ENCODE data around the gene BST1. TPM values are rescaled to one million over a fixed set of nuclear protein-coding genes. Genes with fewer than 3 reads are reported as not detected.

Gene BST1
- total RNA-seq, 1 donor from 2014 or later: 5.2 TPM

DNA sequence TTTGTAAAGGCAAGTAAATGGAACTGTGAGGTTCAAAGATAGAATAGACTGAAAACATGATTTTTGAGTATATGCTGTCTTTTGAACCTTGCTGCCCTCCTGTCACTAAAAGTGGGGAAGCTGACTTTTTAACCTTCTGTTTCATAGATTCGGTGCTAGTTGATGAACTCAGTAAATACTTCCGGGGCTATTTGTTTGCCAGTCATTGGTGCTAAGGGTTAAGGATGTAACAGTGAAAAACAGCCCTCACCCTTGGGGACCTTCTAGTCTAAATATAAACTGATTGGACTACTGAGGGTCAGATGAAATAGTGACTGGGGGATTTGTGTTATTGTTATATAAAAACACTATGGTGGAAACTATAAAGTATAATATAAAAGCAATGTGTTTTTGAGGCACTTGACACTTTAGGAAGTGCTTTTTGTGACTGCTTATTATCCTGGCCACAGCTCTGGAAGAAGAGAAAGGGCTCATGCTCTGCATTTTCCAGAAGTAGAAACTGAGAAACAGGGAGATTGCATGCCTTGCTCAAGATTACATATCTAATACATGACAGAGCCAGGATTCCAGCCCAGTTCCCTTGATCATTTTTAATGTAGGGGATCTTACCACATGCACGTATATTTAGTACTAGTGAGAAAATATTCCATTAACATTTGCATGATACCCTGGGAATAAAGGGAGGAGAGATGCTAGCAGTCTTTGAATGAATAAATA, 3.9 kb downstream of the BST1 start:
- no peak overlapping the region for H3K9ac ChIP-seq (ENCODE audit: low read depth in 1 of 3, low read length in 3 of 3)
- H3K27ac ChIP-seq (ENCODE audit: low read depth, low read length): no peak overlapping the region

DNA sequence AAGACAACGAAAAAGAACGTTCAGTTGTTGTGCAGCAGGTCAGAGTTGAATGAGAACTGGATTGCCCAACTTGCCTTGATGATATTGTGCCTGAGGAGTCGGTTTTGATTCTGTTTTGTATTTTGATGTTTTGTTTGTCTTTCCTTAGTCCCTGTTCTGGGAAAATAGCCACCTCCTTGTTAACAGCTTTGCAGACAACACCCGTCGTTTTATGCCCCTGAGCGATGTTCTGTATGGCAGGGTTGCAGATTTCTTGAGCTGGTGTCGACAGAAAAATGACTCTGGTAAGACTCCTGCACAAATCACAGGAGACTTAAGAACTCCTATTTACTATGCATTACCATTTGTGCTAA, 4.5 kb downstream of the BST1 start:
- Histone ChIP-seq H3K27me3 (ENCODE audit: control insufficient read depth in 3 of 3, insufficient read depth in 3 of 3, low read length in 3 of 3) (peaks cover 3 to 8% (median 3%) of the 10 kb centered on the region in 3 donors), H3K9ac (ENCODE audit: low read depth in 1 of 3, low read length in 3 of 3) (no peak overlapping the region), H3K4me1 (ENCODE audit: control insufficient read depth in 3 of 3, insufficient read depth in 3 of 3, low read length in 3 of 3) (peaks cover 3 to 7% (median 4%) of the 10 kb centered on the region in 3 donors), H3K4me3 (ENCODE audit: low read length in 3 of 3) (no peak overlapping the region), H3K27ac (ENCODE audit: low read depth, low read length) (no peak overlapping the region), H3K36me3 (ENCODE audit: control insufficient read depth in 3 of 3, insufficient read depth in 3 of 3, low read length in 3 of 3) (no peaks in the 10 kb centered on the region), H3K9me3 (ENCODE audit: control insufficient read depth in 3 of 3, low read length in 3 of 3) (no peaks in the 10 kb centered on the region)

More for the DNA sequence above, 3.9 kb downstream of the BST1 start:
- Histone ChIP-seq H3K4me3 (ENCODE audit: low read length in 3 of 3) (no peak overlapping the region), H3K27me3 (ENCODE audit: control insufficient read depth in 3 of 3, insufficient read depth in 3 of 3, low read length in 3 of 3) (peaks cover 3 to 9% (median 5%) of the 10 kb centered on the region in 3 donors), H3K36me3 (ENCODE audit: control insufficient read depth in 3 of 3, insufficient read depth in 3 of 3, low read length in 3 of 3) (no peaks in the 10 kb centered on the region), H3K4me1 (ENCODE audit: control insufficient read depth in 3 of 3, insufficient read depth in 3 of 3, low read length in 3 of 3) (peaks cover 3 to 8% (median 4%) of the 10 kb centered on the region in 3 donors), H3K9me3 (ENCODE audit: control insufficient read depth in 3 of 3, low read length in 3 of 3) (no peaks in the 10 kb centered on the region)

DNA sequence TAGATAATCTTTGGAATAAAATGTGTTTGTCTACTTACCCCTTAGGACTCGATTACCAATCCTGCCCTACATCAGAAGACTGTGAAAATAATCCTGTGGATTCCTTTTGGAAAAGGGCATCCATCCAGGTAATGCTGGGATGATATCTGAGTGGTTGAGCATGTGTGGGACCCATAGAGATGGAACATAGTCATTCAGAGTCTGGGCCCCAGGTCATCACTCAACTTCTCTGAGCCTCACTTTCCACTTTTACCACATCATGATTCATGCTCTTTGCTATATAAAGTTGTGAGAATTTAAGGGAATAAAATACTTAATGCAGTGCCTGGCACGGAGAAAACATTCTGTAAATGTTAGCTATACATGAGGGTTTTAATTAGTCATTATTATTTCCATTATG, 8.9 kb downstream of the BST1 start:
- no peak overlapping the region for H3K27ac ChIP-seq (ENCODE audit: low read depth, low read length)
- H3K9me3 ChIP-seq (ENCODE audit: control insufficient read depth in 3 of 3, low read length in 3 of 3): no peaks in the 10 kb centered on the region
- no peaks in the 10 kb centered on the region for H3K36me3 ChIP-seq (ENCODE audit: control insufficient read depth in 3 of 3, insufficient read depth in 3 of 3, low read length in 3 of 3)
- no peaks in the 10 kb centered on the region for H3K27me3 ChIP-seq (ENCODE audit: control insufficient read depth in 3 of 3, insufficient read depth in 3 of 3, low read length in 3 of 3)
- no peak overlapping the region for H3K4me3 ChIP-seq (ENCODE audit: low read length in 3 of 3)
- H3K9ac ChIP-seq (ENCODE audit: low read depth in 1 of 3, low read length in 3 of 3): no peak overlapping the region
- H3K4me1 ChIP-seq (ENCODE audit: control insufficient read depth in 3 of 3, insufficient read depth in 3 of 3, low read length in 3 of 3): no peaks in the 10 kb centered on the region

DNA sequence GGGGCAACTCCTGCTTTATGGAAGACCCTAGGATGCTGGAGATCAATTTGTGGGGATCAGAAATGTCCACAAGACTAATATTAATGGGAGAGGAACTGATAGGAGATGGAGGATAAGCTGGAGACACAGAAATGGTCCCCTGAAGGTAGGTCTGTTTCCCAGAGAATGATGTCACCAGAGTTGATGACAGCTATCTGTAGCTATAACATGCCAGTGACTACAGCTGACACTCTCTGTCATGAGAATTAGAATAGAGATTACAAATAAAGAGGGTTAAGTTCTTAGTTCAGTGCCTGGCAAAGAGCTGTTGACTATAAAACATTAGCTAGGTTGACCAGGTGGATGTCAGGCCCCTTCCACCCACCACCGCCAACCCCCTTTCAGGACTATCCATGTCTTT, 9.3 kb downstream of the BST1 start:
- Histone ChIP-seq H3K4me3 (ENCODE audit: low read length in 3 of 3) (no peak overlapping the region), H3K9me3 (ENCODE audit: control insufficient read depth in 3 of 3, low read length in 3 of 3) (no peaks in the 10 kb centered on the region), H3K36me3 (ENCODE audit: control insufficient read depth in 3 of 3, insufficient read depth in 3 of 3, low read length in 3 of 3) (no peaks in the 10 kb centered on the region)

DNA sequence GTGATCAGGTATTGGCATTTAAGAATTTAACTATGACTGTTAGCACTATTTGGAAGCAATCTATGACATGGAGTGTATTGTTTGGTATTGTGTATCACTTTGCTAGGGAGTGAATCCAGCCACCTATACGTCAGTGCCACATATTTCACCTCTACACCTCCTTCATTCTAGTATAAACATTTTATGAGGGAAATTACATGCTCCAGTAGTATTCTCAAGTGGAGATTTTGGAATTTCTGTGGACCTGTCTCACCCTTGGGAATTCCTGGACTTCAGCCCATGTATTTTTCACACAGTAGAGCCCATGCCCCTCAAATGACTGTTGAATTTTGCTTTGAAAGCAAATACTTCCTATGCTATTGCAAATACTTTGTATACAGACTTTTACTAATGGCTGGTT, 11.3 kb downstream of the BST1 start:
- Histone ChIP-seq H3K9me3 (ENCODE audit: control insufficient read depth in 3 of 3, low read length in 3 of 3) (no peaks in the 10 kb centered on the region), H3K27me3 (ENCODE audit: control insufficient read depth in 3 of 3, insufficient read depth in 3 of 3, low read length in 3 of 3) (no peaks in the 10 kb centered on the region), H3K4me3 (ENCODE audit: low read length in 3 of 3) (no peak overlapping the region), H3K9ac (ENCODE audit: low read depth in 1 of 3, low read length in 3 of 3) (no peak overlapping the region), H3K4me1 (ENCODE audit: control insufficient read depth in 3 of 3, insufficient read depth in 3 of 3, low read length in 3 of 3) (no peaks in the 10 kb centered on the region), H3K36me3 (ENCODE audit: control insufficient read depth in 3 of 3, insufficient read depth in 3 of 3, low read length in 3 of 3) (peaks cover 0 to 2% (median 0%) of the 10 kb centered on the region in 3 donors), H3K27ac (ENCODE audit: low read depth, low read length) (no peak overlapping the region)

More for the DNA sequence above, 9.3 kb downstream of the BST1 start:
- Histone ChIP-seq H3K4me1 (ENCODE audit: control insufficient read depth in 3 of 3, insufficient read depth in 3 of 3, low read length in 3 of 3) (no peaks in the 10 kb centered on the region), H3K27ac (ENCODE audit: low read depth, low read length) (no peak overlapping the region), H3K27me3 (ENCODE audit: control insufficient read depth in 3 of 3, insufficient read depth in 3 of 3, low read length in 3 of 3) (no peaks in the 10 kb centered on the region), H3K9ac (ENCODE audit: low read depth in 1 of 3, low read length in 3 of 3) (no peak overlapping the region)

DNA sequence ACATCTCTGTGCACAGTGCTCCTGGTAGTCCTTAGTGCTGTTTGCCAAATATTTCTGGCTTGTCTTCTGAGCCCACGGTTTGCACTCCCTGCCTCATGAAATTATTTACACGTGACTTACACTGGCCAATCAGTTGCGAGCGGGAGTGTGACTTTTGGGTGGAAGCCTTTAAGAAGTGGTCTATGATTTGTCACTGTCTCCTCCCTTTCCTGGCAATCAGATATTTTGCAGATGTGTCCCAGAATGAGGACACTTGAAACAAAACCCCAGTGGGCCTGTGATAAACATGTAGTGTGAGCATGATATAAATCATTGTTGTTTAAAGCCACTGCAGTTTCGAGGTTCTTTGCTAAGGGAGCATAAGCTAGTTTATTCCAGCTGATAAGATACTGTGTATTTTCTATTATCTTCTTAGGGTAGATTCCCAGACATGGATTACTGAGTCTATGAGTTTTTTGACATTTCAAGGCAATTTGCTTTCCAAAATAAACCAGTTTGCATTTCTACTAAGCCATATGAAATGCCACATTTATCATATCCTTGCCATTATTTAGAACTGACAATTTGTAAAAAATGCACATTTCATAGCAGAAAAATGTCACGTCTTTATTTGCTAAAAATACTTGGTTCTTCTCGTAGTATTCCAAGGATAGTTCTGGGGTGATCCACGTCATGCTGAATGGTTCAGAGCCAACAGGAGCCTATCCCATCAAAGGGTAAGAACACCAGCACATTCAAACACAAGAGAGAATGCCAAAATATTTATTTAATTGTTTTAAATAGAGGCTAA, 12.0 kb downstream of the BST1 start:
- H3K27me3 ChIP-seq (ENCODE audit: control insufficient read depth in 3 of 3, insufficient read depth in 3 of 3, low read length in 3 of 3): no peaks in the 10 kb centered on the region
- no peak overlapping the region for H3K9ac ChIP-seq (ENCODE audit: low read depth in 1 of 3, low read length in 3 of 3)
- no peak overlapping the region for H3K27ac ChIP-seq (ENCODE audit: low read depth, low read length)
- no peaks in the 10 kb centered on the region for H3K4me1 ChIP-seq (ENCODE audit: control insufficient read depth in 3 of 3, insufficient read depth in 3 of 3, low read length in 3 of 3)
- peaks cover 0 to 2% (median 0%) of the 10 kb centered on the region in 3 donors for H3K36me3 ChIP-seq (ENCODE audit: control insufficient read depth in 3 of 3, insufficient read depth in 3 of 3, low read length in 3 of 3)
- no peaks in the 10 kb centered on the region for H3K9me3 ChIP-seq (ENCODE audit: control insufficient read depth in 3 of 3, low read length in 3 of 3)
- H3K4me3 ChIP-seq (ENCODE audit: low read length in 3 of 3): no peak overlapping the region

DNA sequence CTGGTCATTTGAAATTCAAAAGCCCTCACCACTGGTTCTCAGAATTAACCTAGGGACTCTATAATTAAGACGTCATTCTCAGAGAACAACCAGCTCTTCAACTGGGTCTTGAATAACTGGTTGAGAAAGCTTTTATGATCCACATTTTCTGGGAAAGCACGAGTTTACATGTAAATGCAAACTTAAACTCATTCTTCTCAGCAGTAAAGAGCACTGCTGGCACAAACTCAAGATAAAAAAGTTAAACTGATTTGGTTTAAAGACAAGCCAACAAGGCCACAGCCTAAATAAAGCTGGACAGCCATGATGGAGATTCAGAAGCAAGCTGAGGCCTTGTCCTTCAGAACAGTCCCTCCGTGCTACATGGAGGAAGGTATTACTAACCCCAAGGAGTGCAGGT, 13.2 kb downstream of the BST1 start:
- H3K27me3 ChIP-seq (ENCODE audit: control insufficient read depth in 3 of 3, insufficient read depth in 3 of 3, low read length in 3 of 3): no peaks in the 10 kb centered on the region
- peaks cover 0 to 3% (median 0%) of the 10 kb centered on the region in 3 donors for H3K36me3 ChIP-seq (ENCODE audit: control insufficient read depth in 3 of 3, insufficient read depth in 3 of 3, low read length in 3 of 3)
- H3K9me3 ChIP-seq (ENCODE audit: control insufficient read depth in 3 of 3, low read length in 3 of 3): no peaks in the 10 kb centered on the region
- no peak overlapping the region for H3K27ac ChIP-seq (ENCODE audit: low read depth, low read length)
- H3K4me3 ChIP-seq (ENCODE audit: low read length in 3 of 3): no peak overlapping the region
- no peak overlapping the region for H3K9ac ChIP-seq (ENCODE audit: low read depth in 1 of 3, low read length in 3 of 3)
- no peaks in the 10 kb centered on the region for H3K4me1 ChIP-seq (ENCODE audit: control insufficient read depth in 3 of 3, insufficient read depth in 3 of 3, low read length in 3 of 3)

DNA sequence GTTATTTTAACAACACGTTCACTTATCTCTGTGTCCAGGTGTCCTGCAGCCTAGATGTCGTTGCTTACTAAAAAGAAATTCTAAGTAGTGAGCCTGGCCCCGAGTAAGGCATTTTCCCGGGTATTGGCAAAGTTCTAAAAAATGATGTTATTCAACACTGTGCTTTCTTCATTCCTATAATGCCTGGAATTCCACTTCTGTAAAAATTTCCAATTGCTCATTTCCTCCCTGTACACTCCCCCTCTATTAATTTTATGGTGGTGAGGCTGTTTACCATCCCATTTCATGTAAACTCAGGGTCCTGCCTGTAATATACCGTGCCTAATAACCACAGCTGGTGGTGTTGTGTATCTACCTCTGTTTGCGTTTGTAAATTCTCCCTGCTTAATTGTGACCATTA, 14.2 kb downstream of the BST1 start:
- Histone ChIP-seq H3K9ac (ENCODE audit: low read depth in 1 of 3, low read length in 3 of 3) (no peak overlapping the region), H3K9me3 (ENCODE audit: control insufficient read depth in 3 of 3, low read length in 3 of 3) (no peaks in the 10 kb centered on the region), H3K27me3 (ENCODE audit: control insufficient read depth in 3 of 3, insufficient read depth in 3 of 3, low read length in 3 of 3) (no peaks in the 10 kb centered on the region), H3K4me3 (ENCODE audit: low read length in 3 of 3) (no peak overlapping the region), H3K4me1 (ENCODE audit: control insufficient read depth in 3 of 3, insufficient read depth in 3 of 3, low read length in 3 of 3) (no peaks in the 10 kb centered on the region), H3K27ac (ENCODE audit: low read depth, low read length) (no peak overlapping the region), H3K36me3 (ENCODE audit: control insufficient read depth in 3 of 3, insufficient read depth in 3 of 3, low read length in 3 of 3) (peaks cover 0 to 6% (median 0%) of the 10 kb centered on the region in 3 donors)

DNA sequence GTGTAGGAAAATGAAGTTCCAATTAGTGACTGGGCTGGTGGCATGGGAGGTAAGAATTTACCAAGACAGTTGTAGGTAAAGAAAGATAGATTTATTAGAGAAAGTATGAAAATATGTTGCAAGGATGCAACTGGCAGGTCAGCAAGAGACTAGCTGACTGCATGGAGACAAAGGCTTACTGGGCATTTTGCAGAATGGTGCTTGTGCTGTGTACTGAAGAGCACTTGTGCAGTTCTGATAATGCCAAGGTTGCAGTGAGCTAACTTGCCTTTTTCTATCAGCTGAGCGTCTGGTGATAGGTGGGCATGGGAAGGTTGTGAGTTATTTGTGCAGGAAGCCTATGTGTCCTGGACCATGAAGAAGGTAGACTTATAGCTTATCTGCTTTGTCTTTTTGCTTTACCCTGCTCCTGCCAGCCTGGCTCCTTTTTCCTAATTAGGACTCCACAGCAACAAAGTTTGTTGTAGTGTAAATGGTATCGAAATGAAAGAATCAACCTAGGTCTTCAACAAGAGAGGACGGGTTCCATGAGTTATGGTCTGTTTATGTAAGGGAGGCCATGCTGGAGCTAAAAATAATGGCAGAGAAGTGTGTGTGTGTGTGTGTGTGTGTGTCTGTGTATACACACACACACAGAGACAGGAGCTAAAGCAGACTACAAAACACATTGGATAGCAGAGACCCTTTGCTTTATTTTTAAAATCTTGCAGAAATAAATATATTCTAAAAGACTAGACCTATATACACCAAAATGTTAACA, 15.0 kb downstream of the BST1 start:
- Histone ChIP-seq H3K9me3 (ENCODE audit: control insufficient read depth in 3 of 3, low read length in 3 of 3) (no peaks in the 10 kb centered on the region), H3K27me3 (ENCODE audit: control insufficient read depth in 3 of 3, insufficient read depth in 3 of 3, low read length in 3 of 3) (no peaks in the 10 kb centered on the region), H3K4me3 (ENCODE audit: low read length in 3 of 3) (no peak overlapping the region), H3K36me3 (ENCODE audit: control insufficient read depth in 3 of 3, insufficient read depth in 3 of 3, low read length in 3 of 3) (peaks cover 0 to 6% (median 0%) of the 10 kb centered on the region in 3 donors), H3K9ac (ENCODE audit: low read depth in 1 of 3, low read length in 3 of 3) (no peak overlapping the region), H3K4me1 (ENCODE audit: control insufficient read depth in 3 of 3, insufficient read depth in 3 of 3, low read length in 3 of 3) (no peaks in the 10 kb centered on the region), H3K27ac (ENCODE audit: low read depth, low read length) (no peak overlapping the region)

DNA sequence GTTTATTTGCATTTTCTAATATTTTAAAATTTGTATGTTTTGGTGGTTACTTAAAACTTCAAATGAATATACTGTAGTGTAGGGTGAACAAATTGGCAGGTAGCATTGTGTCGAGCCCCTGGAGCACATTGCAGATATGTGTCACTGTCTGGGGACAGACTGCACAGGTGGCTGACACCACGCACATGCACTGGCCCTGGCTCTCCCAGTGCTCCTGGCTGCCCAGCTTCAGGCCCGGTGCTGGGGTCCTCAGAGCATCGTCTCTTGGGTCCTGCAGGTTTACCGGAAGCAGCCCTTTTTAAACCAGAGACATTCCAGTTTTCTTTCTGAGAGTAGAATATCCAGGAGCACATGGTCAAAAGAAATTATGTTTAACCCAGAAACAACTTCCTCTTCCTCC, 15.6 kb downstream of the BST1 start:
- Histone ChIP-seq H3K4me3 (ENCODE audit: low read length in 3 of 3) (no peak overlapping the region), H3K36me3 (ENCODE audit: control insufficient read depth in 3 of 3, insufficient read depth in 3 of 3, low read length in 3 of 3) (peaks cover 0 to 6% (median 0%) of the 10 kb centered on the region in 3 donors), H3K27ac (ENCODE audit: low read depth, low read length) (no peak overlapping the region), H3K27me3 (ENCODE audit: control insufficient read depth in 3 of 3, insufficient read depth in 3 of 3, low read length in 3 of 3) (no peaks in the 10 kb centered on the region), H3K9ac (ENCODE audit: low read depth in 1 of 3, low read length in 3 of 3) (no peak overlapping the region), H3K9me3 (ENCODE audit: control insufficient read depth in 3 of 3, low read length in 3 of 3) (no peaks in the 10 kb centered on the region), H3K4me1 (ENCODE audit: control insufficient read depth in 3 of 3, insufficient read depth in 3 of 3, low read length in 3 of 3) (no peaks in the 10 kb centered on the region)
